HG02571 (cell line): Measurements from ENCODE around the gene HAGH.

Source experiments
- ATAC-seq: cut with Tn5 transposase; IDR thresholded peaks from one replicate; pipeline ENCODE4 v1.9.1; 2021; ENCODE audit warnings: mild to moderate bottlenecking, moderate library complexity; ENCODE audit not compliant: unreplicated experiment

The HAGH gene

DNA sequence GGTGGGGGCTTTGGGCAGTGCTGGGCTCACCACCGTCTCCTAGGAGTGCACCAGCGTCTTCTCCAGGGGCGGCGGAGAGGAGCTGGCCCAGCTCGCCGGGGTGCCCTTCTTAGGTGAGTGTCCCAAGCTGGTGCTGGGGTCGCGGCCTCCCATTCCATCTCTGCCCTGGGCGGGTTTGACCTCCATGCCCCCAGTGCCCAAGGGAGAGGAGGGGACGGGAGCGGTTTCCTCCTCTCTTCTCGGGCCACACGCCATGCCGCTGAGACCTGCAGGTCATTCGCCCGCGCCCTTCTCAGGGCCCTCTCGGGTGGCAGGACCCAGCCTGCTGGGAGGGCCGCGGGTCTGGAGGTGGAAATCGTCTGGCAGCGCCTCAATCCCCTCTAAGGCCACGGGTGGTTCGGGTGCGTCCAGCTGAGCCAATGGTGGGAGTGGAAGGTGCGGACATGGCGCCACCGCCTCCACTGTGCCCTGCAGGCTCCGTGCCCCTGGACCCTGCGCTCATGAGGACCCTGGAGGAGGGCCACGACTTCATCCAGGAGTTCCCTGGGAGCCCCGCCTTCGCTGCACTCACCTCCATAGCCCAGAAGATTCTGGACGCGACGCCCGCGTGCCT, 38.4 kb downstream of the HAGH start:
- no peak for ATAC-seq

DNA sequence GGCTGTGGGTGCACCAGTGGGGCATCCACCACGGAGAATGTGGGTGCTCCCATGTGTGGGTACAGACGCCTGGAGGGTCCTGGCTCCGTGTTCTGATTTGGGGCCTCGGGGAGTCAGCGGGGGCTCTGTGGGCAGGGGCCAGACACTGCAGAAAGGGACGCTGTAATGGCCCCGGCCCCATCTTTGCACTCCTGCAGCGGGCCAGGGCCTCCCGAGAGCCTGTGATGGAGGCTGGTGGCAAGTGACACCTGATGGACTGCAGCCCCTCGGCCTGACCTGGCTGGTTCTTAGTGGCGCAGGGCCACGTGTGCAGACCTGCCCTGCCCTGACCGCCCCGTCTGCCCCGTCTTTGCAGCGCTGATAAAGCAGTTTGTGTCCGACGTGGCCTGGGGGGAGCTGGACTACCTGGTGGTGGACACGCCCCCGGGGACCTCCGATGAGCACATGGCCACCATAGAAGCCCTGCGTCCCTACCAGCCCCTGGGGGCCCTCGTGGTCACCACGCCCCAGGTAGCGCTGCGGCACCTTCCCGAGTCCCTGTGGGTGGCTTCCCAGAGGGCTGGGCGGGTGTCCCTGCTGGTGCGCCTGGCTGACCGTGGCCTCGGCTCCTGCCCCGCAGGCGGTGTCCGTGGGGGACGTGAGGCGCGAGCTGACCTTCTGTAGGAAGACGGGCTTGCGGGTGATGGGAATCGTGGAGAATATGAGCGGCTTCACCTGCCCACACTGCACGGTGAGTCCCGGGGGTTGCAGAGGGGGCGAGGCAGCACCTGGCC, 39.1 kb downstream of the HAGH start:
- no peak for ATAC-seq

DNA sequence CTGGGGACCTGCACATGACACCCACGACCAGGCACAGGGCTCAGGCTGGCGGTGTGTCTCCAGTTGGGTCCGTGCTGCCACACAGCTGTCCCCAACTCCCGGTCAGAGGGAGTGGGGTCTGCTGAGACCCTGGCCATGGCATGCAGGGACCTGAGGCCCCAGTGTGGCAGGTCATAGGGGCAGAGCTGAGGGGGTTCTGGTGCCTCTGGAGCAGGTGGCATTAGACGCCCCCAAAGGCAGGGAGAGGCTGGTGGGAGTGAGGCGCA, 39.6 kb downstream of the HAGH start:
- ATAC-seq = no peak

DNA sequence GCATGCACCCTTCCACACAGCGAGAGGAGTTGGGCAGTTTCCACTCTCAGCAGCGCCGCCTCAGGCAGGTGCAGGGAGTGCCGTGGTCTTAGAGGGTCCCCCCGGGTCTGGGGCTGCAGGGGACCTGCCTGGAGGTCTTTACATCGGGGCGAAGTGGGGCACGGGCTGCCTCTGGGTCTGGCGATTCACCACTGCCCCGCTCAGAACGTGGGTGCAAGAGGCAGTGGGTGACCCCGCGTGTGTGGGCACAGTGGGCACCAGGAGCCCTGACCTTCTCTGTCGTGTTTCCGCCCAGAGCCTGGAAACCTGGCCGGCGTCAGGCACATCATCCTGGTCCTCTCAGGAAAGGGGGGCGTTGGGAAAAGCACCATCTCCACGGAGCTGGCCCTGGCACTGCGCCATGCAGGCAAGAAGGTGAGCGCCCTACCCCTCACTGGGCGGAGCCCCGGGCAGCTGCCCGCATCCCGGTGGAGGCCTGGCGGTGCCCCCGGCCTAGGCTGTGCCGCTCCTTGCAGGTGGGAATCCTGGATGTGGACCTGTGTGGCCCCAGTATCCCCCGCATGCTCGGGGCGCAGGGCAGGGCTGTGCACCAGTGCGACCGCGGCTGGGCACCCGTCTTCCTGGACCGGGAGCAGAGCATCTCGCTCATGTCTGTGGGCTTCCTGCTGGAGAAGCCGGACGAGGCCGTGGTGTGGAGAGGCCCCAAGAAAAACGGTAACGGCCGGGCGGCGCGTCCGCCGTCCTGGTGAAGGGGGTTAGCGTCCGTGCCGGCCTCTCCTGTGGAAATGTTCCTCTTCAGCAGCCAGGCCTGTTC, 40.2 kb downstream of the HAGH start:
- ATAC-seq = no peak

DNA sequence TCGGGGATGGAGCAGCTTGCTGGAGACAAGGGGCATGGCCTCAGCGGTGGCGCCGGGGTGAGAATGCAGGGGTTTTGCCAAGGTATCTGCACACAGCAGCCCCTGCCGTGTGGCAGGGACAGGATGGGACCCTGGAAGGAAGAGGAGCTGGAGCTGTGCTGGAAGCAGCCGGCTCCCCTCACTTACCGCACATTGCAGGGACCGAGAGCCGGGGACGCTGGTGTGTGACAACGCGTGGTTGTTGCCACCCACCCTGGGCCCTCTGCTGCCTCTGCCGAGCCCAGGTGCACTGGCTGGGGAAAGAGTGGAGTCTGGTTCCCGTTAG, 40.8 kb downstream of the HAGH start:
- ATAC-seq = no peak

DNA sequence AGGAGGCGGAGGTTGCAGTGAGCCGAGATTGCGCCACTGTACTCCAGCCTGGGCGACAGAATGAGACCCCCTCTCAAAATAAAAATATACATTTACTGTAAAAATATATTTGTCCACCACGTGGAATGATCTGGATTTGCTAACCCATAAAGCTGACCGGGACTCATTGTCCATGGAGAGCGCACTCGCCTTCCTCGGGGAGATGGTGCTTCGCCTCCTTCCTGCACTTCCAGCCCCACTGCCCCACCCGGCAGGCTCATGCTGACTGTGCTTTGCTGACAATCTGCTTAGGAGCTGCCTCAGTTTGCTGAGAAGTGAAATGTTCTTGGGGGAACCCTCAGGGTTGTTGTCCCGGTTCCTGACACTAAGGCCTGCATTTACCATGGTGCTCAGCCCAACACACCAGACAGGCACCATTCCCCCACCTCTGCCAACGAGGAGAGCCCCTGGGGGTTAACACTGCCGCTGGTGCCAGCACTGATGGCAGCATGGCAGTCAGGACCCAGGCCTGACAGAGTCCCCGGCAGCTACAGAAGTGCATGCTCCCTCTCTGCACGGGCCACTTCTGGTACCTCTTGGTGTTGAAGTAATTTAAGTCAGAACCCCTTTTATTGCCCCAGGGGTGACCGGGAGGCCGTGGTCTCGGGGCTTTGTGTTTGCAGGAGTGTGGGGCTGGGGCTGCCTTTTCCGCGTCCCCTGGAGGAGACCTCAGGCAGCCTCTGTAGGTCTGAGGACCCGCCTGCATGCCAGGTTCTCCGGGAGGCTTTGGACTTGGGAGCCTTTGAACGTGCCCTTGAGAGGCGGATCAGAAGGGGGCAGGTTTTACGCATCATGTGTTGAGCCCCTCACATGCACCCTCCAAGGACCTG, 41.4 kb downstream of the HAGH start:
- ATAC-seq = no peak

DNA sequence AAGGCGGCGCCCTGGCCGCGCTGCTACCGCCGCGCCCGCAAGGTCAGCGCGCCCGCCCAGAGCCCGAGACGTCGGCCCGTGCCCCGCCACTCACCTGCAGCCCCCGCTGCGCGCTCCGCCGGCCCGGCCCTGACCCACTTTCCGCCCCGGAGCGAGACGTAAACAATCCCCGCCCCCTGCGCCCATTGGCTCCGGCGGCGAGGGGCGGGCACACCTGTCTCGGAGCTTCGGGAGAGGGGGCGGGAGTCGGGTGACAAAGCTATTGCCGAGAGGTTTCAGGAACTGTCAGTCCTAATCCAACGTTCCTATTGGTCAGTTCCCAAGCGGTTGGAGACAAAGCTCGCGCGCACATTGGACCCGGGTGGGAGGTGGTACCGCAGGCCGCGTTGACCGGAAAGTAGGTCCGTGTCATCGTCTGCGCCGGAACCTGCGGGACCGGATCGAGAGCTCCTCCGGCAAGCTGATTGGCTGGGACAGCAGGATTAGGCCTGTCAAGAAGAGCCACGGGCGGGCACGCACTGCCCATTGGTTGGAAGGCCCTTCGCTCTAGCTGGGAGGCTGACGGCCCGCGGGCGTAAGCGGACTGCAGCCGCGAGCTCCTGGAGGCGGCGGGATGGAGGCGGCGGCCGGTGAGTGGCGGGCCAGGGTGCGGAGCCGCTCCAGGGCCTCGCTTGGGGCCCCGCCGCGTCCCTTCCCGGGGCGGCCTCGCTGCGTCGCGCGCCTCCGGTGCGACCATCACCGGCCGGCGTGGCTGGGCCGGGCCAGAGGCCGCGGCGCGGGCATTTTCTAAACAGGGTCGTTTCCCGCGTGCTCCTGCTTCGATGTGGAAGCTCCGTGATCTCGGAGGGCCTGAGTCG, 44.0 kb downstream of the HAGH start, which contains the start of the genes NUBP2 and SPSB3:
TSS of gene NUBP2 (plus strand) at position 553 of the 857 bp plus-strand sequence. CDS start at position 614, 61 bp downstream.
TSS of gene SPSB3 (minus strand) at position 164 of the 857 bp plus-strand sequence. CDS start 1,088 bp downstream, outside the sequence.
- peak; percentile 75 for ATAC-seq

DNA sequence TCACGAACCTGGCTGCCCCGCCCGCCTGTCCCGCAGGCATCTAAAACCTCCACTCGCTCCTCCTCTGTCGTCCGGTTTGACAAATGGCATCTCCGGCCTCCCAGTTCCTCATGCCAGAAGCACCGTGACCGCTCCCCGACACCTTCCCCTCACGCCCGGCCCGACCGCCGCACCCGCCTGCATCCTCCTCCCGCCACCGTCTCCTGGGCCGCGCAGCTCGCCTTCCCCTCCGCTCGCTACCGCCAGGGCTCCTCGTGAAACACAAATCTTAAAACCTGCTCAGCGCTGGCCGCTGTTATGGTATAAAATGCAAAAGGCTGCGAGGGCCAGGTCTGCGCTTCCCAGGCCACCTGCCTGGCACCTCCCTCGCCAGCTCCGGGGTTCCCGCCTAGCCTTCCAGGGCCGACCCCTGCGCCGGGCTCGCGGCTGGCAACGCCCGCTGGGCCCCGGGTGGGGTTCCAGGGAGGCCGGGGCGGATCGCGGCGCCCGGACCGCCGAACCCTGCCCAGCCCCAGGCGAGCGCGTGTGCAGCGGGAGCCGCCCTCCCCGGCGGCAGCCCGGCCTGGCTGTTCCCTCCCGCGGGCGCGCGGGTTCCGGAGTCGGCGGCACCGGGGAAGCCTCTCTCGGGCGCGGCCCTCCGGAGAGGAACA, 44.7 kb downstream of the HAGH start:
- no peak for ATAC-seq

DNA sequence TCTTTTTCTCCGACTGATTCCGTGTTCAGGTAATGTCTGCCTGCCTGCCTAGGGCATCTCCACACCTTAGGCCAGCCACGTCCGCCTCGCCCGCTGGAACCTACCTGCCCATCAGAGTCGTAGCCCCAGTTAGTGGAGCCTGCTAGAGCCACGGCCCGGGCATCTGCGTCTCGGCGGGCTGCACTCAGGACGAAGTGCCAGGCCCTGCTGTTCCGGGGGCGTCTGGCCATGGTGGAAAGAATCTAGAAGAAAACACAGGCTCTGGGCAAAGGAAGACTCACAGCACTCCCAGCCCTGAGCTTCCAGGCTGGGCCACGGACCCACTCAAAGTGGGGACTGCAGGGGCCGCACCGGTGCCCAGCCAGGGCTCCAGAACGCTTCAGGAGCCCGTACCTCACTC, 45.4 kb downstream of the HAGH start:
- ATAC-seq = no peak

DNA sequence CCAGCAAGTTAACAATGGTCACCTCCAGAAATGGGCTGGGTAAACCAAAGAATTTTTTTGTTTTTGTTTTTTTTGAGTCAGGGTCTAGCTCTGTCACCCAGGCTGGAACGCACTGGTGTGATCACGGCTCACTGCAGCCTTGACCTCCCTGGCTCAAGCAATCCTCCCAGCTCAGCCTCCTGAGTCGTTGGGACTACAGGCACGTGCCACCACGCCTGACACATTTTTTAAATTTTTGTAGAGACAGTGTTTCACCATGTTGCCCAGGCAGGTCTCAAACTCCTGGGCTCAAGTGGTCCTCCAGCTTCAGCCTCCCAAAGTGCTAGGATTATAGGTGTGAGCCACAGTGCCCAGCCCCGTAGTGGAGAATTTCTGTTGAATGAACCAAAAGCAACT, 46.0 kb downstream of the HAGH start:
- ATAC-seq = no peak

DNA sequence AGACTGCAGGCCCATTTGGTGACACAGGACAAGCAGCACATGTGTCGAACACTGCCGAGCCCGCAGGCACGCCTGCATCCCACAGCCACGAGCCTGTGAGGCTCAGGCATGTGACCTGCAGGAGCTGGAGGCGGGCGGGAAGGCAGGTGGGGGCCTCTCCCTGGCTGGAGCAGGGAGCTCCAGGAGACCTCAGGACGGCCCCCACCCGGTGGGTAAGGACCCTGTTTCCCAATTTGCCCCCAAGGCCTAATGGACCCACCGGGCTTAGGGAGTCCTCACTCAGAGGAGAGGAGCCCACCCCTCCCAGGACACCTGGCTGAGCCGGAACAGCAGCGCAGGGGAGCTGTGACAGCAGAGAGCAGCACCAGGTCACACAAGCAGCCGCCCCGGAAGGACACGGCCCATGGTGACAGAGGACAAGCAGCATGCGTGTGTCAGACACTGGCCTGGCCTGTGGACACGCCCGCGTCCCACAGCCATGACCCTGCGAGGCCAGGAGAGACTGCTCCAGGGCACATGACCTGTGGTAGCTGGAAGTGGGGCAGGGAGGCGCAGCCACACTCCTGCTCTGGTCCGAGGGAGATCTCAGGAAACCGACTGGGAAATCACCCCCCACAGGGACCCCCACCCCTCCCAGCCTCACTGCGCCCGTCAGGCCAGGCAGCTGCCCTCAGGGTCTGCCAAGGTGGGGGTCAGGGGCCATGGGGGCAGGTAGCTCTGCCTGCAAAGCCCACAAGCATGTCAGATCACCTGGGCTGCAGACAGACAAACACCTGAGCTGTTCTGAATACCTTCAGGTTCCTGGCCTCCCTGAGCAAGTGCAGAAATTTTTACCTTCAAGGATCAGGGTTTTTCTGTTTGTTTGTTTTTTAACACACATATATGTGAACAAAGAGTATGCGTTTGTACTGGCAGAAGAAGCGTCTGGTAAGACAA, 46.6 kb downstream of the HAGH start:
- ATAC-seq = no peak

DNA sequence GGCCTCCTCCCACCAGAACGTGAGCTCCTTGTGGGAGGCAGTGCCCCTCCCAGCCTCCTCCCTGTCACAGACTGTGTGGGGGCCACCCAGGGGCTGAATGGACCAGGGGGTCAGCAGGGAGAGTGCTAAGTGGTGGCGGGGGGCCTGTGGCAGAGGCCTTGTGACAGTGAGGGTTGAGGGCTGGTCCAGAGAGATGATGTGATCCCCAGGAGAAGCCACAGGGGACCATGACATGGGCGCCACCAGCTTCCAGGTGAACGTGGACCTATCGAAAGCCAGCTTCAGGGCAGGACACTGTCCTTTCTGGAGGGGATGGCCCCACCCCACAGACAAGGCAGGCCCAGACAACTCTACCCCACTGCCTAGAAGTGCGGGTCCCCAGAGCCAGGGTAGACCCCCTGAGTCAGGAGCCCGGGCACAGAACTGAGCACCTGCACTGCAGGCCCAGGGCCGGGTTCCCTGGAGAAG, 47.4 kb downstream of the HAGH start:
- ATAC-seq = no peak

DNA sequence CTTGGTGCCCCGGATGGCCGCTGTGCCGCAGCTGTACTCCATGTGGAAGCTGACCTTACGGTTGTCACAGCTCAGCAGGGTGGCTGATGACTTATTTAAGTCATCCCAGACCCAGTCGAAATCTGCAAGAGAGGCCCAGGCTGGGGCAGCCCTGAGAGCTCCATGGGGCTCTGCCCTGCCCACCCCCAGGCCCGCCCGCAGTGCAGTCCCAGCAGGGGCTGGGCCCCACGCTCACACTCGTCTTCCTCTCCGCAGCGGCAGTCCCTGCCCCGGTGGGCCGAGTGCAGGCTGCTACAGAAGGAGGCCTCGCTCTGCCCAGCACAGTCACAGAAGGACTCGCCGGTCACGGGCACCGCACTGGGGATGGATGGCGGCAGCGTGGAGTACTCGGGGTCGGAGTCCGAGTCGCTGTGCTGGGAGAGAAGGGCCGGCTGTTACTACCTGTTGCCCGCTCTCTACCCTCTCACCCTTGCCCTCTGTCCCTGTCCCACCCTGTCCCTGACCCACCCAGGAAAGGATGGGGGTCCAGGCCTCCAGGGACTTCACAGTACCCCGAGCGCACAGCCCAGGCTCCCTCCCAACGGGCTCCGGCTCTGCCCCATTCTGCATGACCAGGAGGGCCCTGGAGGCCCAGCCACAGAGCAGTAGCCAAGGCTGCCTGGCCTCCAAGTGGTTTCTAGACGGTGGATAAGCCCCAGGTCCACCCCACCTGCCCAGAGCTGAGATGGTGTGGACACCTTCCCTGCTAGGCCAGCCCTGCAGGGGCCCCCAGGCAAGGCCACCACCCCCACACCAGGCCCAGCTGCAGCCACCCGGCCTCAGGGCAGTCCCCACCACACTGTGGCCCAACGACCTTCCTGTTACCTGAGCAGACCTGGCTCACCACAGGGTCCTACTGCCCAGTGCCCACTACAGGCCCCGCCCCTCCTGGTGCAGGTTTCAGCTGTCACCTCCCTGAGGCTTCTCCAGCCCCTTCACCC, 48.1 kb downstream of the HAGH start:
- no peak for ATAC-seq

DNA sequence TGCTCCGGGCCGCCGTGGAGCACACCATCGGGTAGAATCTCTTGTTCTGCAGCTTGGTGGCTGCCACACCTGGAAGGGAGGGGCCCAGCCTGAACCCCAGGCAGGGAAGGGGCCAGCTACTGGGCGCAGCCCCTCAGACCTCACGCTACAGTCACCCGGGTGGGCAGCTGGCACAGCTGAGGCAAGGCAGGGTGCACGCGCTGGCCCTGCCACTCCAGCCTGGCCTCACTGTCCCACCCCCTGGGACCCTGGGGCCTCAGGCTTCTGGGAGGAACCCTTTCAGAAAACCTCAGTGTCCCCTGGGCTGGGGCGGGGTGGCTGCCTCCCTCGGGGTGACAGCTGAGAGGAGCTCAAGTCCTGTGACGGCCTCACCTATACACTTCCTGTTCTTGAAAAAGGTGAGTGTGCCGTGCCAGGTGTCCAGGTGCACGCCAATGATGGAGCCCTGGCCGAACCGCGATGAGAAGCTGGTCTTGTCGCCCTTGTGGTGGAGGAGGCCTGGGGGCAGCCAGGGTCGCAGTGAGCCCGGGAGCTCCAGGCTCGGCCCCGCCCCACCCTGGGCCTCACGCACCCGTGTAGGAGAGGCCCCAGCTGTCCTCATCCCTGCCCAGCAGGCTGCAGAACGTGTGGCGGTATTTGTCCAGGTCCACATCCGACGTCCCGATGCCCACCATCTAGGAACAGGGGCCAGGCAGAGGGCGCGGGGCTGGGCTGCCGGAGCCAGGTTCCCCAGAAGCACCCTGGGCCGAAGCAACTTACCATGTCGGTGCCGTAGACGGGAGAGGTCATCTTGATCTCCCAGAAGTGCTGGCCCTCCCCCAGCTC, 49.0 kb downstream of the HAGH start:
- ATAC-seq = no peak

DNA sequence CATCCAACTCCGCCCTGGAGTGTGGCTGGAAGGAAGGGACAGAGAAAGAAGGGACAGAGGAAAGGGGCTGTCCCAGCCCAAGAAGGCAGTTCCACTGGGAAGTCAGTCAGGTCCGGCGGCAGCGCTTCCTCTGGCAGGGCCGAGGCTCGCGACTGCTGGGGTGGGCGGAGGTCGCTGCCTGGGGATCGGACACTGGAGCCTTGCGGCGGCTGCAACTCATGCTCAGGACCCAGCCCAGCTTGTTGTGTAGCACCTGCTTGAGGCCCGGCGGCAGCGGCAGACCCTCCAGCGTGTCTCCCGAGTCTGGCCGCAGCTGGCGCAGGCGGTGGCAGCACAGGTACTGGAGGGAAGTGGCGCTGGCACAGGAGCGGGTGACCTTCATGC, 49.6 kb downstream of the HAGH start:
- ATAC-seq = no peak

DNA sequence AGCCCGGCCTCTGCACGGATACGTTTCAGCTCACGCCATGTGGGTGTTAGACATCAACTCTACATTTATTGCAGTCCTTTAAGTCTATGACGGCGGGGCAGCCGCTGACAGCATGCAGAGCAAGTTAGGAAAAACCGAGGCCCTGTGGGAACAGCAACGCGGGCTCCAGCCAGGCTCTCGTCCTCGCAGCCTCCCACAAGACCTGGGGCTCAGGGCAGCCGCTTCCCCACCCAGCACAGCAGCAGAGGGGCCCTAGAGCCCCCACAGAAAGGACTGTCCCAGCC, 50.0 kb downstream of the HAGH start:
- no peak for ATAC-seq
